HG03439 (cell line): ENCODE results near the gene AK2.
"Not testable (repeated sequence)": the region's sequence is repeated elsewhere in the genome, so short reads cannot be mapped to it uniquely, and the experiment has no call there.

Experiments used
- ATAC-seq: cut with Tn5 transposase; IDR thresholded peaks from one replicate; pipeline ENCODE4 v1.9.1; 2021; ENCODE audit warnings: mild to moderate bottlenecking, moderate library complexity; ENCODE audit not compliant: unreplicated experiment

The AK2 gene

DNA sequence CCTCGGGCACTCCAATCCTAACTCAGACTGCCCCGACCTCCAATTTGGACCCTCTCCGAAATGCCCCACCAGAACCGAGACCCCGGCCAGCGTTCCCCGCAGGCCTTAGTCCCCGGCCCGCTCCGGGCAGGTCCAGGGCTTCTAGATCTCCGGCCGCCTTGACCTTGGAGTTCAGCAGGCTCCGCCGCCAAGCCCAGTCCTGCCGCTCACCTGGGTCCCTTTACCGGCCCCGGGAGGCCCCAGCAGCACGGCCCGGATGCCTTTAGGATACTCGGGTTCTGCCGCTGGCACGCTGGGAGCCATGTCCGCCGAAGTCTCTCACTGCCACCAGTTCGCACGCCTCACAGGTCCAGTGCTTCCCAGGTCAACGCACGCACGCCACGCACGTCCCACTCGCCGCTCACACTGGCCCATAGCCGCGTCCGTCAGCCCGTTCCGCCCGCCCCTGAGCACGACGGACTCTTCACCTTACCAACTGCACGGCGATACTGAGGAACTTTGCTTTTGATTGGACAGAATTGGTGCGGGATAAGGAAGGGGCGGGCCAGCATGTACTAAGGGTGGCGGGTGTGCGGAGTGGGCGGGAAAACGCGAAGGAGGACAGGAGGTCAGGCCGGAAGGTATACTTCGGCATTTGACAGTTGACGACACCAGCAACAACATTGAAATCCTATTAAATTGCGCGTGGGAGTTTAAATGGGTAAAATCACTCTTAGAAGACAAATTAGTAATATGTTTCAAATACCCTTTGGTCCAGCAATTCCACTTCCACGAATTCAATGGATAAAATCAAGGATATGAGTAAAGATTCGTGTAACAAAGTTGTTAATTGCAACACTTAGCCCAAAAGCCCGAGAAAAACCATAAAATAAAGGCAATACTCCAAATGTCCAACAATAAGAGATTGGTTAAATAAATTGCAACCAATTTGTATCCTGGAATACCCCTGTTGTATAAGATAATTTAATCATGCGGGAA lies at the start of gene AK2:
Gene AK2 (minus strand): TSS at position 358 of the 978 bp plus-strand sequence. CDS start 55 bp downstream, at position 303.
- peak; percentile 99 for ATAC-seq

DNA sequence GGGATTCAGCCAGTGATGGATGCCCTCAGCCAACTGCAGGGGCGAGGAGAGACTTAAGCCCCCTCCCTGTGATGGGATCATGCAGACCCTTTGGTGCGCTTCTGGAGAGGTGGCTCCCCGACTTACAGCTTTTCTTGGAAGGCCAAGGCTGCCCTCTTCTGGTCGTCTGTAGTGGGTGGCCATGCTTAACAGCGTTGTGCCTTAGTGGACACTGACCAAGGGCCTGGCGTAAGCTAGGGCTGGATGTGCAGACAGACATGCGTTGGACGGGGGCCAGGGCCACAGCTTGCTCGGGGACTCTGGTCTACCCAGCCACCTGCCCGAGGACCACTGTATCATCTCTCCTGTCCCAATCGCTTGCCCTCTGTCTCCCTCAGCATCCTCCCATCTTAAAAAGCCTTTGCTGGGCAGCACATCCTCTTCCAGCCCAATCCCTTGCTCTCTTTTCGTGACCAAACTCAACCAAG lies 49.7 kb upstream of the AK2 start:
- no peak for ATAC-seq

DNA sequence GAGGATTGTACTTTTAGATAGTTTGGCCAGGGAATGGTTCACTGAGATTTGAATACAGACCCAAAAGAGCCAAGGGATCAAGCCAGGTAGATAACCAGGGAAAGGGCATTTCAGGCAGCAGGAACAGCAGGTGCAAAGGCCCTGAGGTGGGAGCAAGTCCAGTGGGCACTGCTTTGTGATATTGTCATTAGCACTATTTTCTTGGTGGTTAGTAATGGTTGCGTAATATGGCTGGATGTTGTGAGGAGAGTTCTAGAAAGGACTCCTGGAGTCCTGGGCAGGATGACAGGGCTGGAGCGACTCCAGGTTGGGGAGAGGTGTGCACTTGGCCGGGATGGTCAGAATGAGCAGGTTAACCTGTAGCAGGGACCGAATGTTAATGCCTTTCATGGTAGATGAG lies 48.6 kb upstream of the AK2 start:
- no peak for ATAC-seq

DNA sequence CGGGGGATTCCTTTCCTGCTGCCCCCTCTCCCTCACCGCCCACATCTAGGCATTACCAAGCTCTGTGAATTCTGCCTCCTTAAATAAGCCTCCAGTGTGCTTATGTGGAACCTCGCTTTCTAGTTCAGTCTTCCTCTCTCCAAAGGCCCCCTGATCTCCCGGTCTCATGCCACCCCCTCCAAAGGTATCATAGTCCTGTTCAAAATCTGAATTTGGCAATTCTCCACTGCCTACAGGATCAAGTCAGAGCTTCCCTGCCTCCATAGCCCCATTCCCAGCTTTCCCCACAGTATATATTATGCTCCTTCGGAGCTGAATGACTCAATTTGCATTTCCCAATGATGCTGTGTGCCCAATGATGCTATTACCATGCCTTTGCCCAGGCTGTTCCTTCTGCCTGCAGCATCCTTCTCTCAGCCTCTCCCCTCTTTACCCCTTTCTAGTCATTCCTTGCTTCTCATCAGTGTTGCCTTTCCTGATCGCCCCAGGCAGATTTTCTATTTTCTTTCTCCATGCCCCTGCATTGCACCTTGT lies 46.0 kb upstream of the AK2 start:
- no peak for ATAC-seq

DNA sequence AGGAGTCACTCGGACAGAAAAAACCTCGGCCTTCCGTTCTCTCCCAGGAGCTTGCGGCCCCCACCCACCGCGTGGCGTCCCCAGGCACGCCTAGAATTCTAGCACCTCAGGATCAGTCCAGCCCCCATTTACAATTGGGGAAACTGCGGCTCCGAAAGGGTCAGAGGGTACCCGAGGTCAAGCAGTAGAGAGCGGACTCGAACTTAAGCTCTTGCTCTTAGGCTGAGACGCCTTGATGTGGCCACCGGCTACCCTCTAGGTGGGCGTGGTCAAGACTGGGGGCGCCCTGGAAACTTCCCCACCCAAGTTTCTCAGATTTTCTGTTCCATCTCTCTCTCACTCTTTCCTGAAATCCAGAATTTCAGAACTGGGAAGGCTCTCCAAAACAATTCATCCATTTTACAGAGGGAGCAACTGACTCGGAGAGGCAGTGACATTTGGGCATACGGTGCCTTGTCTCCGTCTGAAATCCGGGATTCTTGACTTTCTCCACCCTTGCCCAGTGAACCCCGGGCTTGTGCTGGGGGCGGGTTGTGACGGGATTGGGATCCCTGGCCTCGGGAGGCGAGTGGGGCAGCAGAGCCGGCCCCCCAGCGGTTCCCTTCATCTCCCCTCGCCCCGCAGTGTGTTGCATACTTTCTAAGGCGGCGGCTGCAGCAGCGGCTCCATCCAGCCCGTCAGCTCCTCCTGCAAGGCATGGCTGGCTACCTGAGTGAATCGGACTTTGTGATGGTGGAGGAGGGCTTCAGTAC lies 45.0 kb upstream of the AK2 start:
- ATAC-seq, result no peak

DNA sequence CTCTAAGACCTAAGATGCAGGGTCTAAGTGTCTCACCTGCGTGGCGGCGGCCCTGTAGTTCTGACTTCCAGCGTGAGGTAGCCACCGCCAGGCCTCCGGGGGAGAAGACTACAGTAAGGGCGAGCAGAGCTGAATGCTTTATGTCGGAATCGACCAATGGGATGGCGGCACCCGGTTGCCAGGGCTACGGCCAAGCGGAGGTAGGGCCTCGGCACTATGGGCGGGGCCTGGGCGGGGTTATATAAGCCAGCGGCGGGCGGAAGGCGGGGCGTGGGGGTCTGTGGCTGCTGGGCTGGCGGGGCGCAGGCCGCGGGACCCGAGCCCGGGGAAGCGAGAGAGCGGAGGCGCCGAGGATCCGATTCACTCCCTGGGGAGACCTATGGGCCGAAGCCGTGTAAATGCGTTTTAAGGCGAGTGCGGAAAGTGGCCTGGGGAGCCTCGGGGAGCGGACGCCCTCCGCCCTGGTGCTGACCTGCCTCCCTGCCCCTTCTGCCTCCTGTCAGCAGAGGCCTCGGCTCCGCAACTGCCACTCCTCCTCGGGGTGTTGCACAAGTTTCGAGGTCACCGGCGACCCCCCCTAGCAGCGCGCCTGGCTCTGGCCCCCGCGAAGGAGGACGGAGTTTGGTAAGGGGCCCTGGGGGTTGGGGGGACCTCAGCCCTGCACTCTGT lies 44.3 kb upstream of the AK2 start, which contains the start of gene AZIN2:
Gene AZIN2 (plus strand): TSS at position 269 of the 669 bp plus-strand sequence. CDS start 1,097 bp downstream, outside the sequence.
- ATAC-seq, result peak; percentile 92

DNA sequence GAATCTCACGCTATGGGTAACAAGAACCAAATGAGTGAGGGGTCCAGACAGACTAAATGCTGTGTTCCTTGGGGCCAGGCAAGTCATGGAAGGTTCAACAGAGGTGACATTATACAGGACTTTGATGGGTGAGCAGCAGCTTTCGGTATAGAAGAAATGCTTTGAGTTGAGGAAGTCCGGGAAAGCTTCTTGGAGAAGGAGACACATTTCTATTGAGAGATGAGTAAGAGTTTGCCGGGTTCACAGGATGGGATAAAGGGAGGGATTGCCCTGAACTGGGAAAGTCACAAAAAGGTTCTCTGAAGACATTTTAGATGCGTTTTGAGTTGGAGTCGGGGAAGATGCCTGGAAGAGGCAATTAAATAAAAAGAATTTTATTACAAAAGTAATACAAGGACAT lies 43.7 kb upstream of the AK2 start:
- ATAC-seq, result no peak

DNA sequence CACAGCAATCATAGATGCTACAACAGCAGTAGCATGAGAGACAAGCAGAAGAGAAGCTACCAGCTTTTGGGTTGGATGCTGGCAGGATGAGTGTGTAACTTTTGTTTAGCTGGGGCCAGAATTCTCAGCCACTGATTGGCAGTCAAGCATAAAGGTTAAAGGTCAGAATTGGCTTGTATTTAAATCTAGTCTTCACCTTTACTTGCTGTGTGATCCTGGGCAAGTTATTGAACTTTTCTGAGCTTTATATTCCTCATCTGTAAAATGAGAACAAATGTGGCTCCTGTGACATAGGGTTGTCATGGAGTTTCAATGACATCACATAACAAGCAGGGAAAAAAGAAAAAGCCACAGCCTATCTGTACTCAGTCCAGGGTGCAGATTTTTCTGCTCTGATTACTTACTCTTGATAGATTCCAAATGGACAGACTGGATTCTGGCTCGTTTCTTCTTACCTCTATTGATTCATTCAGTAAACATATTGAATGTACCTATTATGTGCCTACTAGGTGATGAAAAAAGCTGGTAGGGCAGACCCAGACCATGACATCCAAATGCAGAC lies 41.4 kb upstream of the AK2 start:
- ATAC-seq, result no peak

DNA sequence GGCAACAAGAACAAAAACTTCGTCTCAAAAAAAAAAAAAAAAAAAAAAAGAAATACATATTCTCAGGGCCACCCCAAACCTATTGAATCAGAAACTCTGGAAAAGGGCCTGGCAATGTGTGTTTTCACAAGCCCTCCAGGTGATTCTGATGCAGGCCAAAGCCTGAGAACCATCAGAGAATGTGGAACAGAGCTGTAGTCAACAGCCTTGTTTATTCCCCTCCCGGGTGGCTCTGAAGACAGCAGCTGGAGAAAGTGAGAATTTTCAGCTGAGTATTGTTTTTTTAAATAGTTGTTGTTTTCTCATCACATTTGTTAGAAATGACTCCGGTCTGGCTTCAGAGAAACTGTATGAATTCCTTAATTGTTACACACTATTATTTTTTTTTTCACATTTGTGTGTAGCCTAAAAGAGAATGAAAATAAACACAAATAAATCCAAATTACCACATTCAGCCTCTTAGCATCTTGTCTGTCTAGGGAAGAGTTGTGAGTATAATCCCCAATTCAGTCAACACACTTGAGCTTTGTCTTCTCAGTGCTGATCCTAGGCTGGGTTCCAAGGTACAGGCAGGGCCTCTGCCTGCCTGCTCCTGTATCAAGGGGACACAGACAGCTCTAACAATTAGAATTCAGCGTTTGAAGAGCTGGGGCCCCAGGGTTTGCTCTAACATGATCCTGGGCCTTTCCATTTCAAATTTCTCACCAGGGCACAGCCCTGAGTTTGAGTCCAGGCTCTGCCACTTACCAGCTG lies 37.7 kb upstream of the AK2 start:
- ATAC-seq, result no peak

DNA sequence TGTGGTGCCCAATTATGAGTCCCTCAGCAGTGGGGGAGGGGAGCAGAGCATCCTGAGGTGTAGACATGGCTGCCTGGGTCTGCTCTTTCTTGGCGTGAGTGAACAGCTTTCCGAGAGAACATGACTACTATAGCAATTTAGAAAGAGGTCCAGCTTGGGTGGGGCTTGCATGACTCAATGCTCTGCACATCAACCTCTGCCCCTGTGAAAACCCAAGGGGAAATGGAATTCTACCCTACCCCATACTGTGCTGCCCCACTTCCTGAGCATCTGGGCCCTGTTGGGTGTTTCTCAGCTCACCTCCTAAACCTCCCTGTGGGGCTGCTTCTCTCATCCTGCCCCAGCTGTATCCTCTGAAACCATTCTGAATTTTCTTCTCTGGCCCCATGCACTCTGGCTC lies 36.0 kb upstream of the AK2 start:
- no peak for ATAC-seq

DNA sequence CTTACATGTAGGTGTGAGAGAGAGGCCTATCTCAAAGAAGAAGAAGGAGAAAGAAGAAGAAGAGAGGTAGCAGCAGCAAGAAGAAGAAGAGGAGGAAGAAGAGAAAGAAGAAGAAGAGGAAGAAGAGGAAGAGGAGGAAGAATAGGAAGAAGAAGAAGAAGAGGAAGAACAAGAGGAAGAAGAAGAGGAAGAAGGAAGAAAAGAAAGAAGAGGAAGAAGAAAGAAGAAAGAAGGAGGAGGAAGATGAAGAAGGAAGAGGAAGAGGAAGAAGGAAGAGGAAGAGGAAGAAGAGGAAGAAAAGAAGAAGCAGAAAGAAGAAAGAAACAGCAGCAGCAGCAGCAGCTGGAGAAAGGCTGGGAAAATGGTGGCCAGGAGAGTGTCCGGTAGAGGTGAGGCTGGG lies 33.9 kb upstream of the AK2 start:
- no peak for ATAC-seq

DNA sequence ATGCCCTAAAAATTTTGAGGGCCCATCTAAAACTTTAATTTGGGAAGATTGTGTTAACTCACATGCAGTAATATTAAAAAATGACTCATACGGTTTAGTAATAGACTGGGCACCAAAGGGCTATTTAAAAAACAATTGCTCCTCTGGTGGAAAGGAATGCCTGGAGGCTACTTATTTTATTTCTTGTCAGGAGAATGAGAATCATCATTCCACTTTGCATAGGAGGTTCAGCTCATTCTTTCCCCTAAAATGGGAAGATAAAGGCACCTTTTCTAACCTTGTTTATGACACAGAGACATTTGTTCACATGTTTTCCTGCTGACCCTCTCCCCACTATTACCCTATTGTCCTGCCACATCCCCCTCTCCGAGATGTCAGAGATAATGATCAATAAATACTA lies 31.4 kb upstream of the AK2 start:
- ATAC-seq, result not testable (repeated sequence)

DNA sequence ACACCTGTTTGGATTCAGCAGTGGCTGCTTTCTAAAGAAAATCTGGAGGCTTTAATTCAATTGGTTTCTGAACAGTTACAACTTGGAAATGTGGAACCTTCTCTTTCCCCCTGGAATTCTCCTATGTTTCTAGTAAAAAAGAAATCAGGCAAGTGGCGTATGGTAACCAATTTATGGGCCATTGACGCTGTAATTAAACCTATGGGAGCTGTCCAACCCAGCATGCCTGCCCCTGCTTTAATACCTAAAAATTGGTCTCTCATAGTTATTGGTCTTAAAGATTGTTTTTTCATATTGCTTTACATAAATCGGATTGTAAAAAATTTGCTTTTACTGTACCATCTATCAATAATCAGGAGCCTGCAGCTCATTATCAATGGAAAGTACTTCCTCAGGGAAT lies 29.8 kb upstream of the AK2 start:
- not testable (repeated sequence) for ATAC-seq

DNA sequence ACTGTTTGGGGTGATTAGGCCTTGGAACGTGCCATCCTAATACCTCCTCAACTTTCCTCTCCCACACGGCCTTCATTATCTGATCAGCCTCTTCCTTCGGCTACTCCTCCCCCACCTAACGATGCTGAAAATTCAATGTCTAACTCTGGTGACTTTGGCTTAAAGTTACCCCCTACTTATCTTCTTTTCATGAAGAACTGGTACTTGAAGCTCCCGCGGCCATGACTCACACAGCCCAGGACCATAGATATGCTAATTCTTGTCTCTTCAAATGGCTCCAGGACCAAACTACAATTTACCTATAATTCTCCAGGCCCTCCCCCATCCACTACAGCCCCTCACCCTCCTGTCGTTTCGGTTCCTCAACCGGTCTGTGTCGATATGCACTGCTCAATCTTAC lies 28.6 kb upstream of the AK2 start:
- no peak for ATAC-seq

DNA sequence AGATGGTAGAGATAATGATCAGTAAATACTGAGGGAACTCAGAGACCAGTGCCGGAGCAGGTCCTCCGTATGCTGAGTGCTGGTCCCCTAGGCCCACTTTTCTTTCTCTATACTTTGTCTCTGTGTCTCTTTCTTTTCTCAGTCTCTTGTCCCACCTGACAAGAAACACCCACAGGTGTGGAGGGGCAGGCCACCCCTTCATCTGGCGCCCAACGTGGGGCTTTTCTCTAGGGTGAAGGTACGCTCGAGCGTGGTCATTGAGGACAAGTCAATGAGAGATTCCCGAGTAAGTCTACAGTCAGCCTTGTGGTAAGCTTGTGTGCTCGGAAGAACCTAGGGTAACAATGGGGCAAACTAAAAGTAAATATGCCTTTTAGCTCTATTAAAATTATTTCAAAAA lies 27.6 kb upstream of the AK2 start:
- not testable (repeated sequence) for ATAC-seq

DNA sequence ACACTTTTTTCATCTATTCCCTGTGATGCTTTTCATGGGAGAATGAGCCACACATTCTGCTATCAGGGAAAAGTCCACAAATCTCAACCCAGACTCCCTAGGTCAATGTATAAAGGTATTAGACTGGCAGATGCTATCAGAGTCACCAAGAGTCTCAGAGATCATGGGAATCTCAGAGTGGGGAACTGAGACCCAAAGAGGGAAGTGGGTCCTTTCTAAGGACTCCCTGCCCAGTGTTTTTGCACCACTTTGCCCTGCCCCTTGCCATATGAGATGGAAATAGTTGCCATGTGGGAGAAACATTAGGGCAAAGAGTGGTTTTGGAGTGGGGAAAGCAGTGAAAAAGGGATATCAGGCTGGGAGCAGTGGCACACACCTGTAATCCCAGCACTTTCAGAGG lies 25.2 kb upstream of the AK2 start:
- no peak for ATAC-seq

DNA sequence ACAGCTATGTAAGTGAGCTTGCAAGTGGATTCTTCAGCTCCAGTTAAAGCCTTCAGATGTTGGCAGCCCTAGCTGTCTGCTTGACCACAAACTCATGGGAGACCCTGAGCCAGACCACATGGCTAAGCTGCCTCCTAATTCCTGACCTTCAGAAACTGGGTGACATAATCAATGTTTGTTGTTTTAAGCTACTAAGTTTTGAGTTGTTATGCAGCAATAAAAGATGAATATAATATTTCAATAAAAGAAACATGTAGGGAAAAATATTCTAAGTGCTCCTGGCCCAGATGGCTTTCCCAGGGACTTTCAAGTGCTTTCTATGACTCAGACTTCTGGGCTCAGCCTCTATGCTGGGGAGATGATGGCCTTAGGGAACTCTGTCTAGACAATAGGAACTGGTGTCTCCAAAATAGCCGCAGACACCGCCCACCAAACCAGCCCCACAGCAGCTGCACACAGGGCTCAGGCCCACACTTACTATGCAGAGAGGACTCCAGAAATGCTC lies 23.9 kb upstream of the AK2 start:
- ATAC-seq, result no peak

DNA sequence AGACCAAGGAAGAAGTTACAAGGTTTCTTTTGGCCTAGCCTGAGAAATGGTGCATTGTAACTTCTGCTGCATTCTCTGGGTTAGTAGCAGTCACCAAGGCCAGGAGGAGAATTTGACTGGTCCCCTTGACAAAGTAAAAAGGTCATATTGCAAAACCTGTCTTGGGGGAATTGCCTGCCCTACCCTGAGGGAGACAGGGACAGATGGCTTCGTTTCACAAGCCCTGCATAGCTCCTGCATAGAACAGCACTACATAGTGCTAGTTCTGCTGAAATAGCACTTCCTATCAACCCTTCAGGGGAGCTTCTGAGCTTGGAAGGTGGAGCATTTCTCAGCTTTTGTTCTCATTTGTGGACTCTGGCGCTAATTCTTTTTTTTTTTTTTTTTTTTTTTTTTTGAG lies 20.4 kb upstream of the AK2 start:
- no peak for ATAC-seq

DNA sequence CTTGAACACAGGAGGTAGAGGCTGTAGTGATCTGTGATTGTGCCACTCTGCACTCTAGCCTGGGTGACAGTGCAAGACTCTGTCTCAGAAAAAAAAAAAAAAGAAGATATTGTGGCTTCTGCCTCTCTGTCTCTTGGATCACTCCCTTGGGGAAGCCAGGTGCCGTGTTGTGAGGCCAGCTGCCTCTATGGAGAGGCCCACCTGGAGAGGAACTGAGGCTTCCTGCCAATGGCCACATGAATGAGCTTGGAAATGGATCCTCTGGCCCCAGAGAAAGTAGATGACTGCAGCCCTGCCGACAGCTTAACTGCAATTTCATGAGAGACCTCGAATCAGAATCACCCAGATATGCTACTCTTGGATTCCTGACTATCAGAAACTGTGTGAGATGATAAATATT lies 19.7 kb upstream of the AK2 start:
- ATAC-seq, result no peak
